Lower leg skin (tissue), 4 donors: ENCODE measurements around the gene HSPA8. TPM values are rescaled to one million over a fixed set of nuclear protein-coding genes. Genes with fewer than 3 reads are reported as not detected.

Source experiments
- DNase-seq, 2 donors: peaks; one replicate each; pipeline ENCODE4 v3.0.0-alpha.2; 2019; ENCODE audit warnings: low spot score in 2 of 2
- H3K4me3 ChIP-seq: fragments of 200-600 bp; sonication (generic); 2 replicates; pipeline ENCODE4 v1.5.1; 2017; ENCODE audit warnings: mild to moderate bottlenecking, low read depth; ENCODE audit not compliant: poor library complexity, severe bottlenecking
- POLR2A ChIP-seq, 2 donors: fragments of 450-650 bp; IDR thresholded peaks; one replicate each; pipeline ENCODE4 v1.6.1; 2016 to 2017; ENCODE audit warnings: antibody characterized with exemption in 2 of 2, mild to moderate bottlenecking in 1 of 2, moderate library complexity in 1 of 2
- WGBS, 2 donors: methylation state at CpG; one replicate each; pipeline ENCODE4 v1.1.5; 2018; 5-methylcytosine and 5-hydroxymethylcytosine counted together
- intact Hi-C: fragments of 100-400 bp; cut with DNase I; formaldehyde crosslinking; loops from one replicate; pipeline ENCODE4 v1.15.0; 2023; ENCODE audit warnings: low total_unique reads
- total RNA-seq, 4 donors: library from RNA; depleted of rRNA; stranded (reverse); fragments of >200 nt; gene quantifications; one replicate each; pipeline ENCODE4 v1.1.0, GENCODE V29; 2016
- TF ChIP-seq, protein P1 (sequence below), 3 donors: fragments of 450-650 bp; IDR thresholded peaks; one replicate each; pipeline ENCODE4 v1.5.1; 2016; ENCODE audit warnings: antibody characterized with exemption in 3 of 3, mild to moderate bottlenecking in 3 of 3, moderate library complexity in 2 of 3

The HSPA8 gene
- total RNA-seq, 4 donors from 2014 or later: 202 to 485 (median 346) TPM

DNA sequence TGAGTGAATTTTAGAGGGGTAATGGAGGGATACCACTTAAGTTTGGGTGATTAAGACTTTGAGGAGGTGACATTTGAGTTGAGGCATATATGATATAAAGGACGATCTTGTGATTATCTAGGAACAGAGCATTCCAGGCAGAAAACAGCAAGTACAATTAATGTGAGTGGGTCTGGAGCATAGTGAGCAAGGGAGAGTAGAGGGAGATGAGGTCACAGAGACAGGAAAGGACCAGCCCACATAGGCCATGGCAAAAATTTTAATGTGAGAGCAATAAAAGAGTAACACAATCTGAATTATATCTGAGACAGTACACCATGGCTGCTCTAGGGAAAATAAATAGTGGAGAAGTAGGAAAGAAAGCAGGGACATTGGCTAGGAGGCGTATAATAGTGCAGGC lies 14.5 kb upstream of the HSPA8 start:
- intact Hi-C loops: no loop called here
- no peak for TF ChIP-seq POLR2A (IDR thresholded peaks at IDR 0.05)
- TF ChIP-seq, protein P1, sequence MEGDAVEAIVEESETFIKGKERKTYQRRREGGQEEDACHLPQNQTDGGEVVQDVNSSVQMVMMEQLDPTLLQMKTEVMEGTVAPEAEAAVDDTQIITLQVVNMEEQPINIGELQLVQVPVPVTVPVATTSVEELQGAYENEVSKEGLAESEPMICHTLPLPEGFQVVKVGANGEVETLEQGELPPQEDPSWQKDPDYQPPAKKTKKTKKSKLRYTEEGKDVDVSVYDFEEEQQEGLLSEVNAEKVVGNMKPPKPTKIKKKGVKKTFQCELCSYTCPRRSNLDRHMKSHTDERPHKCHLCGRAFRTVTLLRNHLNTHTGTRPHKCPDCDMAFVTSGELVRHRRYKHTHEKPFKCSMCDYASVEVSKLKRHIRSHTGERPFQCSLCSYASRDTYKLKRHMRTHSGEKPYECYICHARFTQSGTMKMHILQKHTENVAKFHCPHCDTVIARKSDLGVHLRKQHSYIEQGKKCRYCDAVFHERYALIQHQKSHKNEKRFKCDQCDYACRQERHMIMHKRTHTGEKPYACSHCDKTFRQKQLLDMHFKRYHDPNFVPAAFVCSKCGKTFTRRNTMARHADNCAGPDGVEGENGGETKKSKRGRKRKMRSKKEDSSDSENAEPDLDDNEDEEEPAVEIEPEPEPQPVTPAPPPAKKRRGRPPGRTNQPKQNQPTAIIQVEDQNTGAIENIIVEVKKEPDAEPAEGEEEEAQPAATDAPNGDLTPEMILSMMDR (IDR thresholded peaks at IDR 0.05): no peak
- DNase-seq: no peak
- WGBS, 2 donors: 94 to 97% methylated on average over 2 of the region's 2 CpGs
- no peak overlapping the region for H3K4me3 ChIP-seq

DNA sequence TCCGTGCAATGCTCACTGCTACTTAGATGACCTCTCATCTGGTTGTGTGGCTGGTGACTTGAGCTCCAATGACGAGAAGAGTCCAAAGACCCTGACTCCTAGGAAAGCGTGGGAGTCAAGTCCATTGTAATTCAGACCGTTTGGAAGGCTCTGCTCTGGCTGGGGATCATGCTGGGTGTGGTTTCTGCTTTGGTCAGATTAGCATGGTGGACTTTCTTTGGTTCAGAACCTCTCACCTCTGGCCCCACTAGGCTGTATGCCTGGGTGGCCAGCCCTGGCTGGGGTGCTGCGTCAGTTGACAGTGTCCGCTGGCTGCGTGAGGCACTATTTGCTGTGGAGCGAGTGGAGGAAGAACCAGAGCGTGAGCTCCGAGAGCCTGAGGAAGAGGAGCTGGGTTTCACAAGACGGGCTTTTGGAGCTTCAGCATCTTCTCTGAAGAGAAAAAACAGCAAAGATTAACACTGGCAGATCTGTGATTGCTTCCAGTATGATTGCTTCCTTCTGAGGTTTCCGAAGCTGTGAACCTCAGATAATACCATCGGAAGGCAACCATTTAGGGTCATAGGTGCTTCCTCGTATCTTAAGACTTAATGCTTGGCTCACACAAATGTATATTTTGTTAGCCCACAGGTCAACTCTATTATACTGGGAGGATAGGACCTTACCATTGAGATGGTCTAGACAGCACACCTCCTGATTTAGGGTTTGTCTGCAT lies 11.6 kb upstream of the HSPA8 start:
- TF ChIP-seq, protein P1 (IDR thresholded peaks at IDR 0.05): no peak
- no peak for TF ChIP-seq POLR2A (IDR thresholded peaks at IDR 0.05)
- intact Hi-C loops: no loop called here
- no peak for DNase-seq
- 92 to 98% methylated on average over 14 of the region's 14 CpGs for WGBS, 2 donors
- H3K4me3 ChIP-seq: no peak overlapping the region

DNA sequence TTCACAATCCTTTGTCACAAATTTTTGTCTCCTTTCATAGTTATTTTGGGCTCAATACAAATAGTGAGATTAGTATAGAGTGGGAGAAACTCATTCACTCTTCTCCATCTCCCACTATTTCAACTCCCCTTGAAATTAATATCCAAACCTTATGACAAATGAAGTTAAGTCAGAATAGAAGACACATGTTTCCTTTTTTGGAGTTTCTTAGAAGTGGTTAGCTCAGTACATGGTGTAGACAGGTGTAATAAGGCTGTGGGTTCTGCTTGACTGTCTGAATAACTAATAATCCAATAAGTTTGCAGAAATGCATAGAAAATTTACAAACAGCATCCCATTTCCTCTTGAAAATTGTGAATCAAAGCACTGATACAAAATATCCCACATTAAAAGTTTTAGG lies 10.8 kb upstream of the HSPA8 start:
- no peak overlapping the region for H3K4me3 ChIP-seq
- no peak for TF ChIP-seq POLR2A (IDR thresholded peaks at IDR 0.05)
- TF ChIP-seq, protein P1 (IDR thresholded peaks at IDR 0.05): no peak
- no peak for DNase-seq
- intact Hi-C loops: no loop called here

DNA sequence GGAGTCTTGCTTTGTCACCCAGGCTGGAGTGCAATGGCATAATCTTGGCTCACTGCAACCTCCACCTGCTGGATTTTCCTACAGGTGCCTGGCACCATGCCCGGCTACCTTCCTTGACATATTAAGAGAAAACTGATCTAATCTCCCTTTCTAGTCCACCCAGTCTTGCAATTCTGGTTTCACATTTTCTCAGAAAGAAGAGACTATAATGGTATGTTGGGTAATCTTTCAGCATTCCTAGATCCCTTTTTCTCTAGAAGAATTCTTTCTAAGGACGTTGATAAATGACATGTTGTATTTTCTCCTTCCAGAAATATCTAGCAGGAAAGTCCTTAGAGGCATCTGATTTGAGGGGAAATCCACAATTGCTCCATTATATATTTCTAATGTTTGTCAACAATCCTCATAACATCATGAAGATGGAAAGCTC lies 10.4 kb upstream of the HSPA8 start:
- H3K4me3 ChIP-seq: no peak overlapping the region
- intact Hi-C loops: no loop called here
- TF ChIP-seq, protein P1 (IDR thresholded peaks at IDR 0.05): no peak
- TF ChIP-seq POLR2A (IDR thresholded peaks at IDR 0.05): no peak
- no peak for DNase-seq
- WGBS, 2 donors: 48 to 53% methylated on average over 2 of the region's 2 CpGs

DNA sequence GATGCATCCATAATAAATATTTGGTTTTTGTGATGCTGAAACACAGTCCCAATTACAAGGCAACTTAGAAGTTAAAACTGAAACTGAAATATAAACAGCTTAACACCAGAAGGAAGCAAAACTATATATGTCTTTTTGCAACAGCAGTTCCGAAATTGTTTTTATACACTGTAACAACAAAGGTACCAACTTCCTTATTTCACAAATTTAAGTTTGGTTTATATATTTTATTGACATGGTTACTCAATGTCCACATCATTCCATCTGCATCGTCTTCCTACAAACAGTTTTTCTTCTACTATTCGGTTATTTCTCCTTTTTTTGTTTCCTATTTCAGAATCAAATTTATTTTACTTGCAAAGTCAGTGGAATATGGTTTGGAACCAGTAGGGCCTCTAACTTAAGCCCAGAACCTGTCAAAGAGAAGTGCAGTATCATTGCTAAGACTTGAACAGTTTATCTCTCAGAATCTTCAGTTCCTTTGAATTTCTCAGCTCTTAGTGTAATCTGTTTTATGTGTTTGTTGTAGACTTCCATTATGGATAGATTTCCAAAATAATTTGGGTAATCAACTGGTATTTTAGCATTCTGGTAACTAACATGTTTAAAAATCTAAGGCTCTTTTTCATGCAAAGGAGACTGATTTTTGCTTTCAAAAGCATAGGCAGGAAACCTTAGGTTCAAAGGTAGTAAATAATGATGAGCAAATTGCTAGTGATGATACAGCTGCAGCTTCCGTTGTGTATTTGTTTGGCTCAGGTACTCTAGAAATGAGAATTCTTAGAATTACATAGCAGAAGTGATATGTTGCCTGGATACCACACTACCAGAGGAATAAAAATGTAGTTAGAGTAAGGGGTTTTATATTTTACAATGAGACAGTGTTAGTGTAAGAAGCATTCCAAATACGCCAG lies 8.2 kb upstream of the HSPA8 start:
- no peak for TF ChIP-seq POLR2A (IDR thresholded peaks at IDR 0.05)
- TF ChIP-seq, protein P1 (IDR thresholded peaks at IDR 0.05): no peak
- no peak for DNase-seq
- no peak overlapping the region for H3K4me3 ChIP-seq
- WGBS, 2 donors: 73 to 82% methylated on average over 5 of the region's 5 CpGs
- intact Hi-C loops: no loop called here
